A549 (cell line): Measurements from ENCODE around the gene DDX3Y.

Source experiments
- BHLHE40 ChIP-seq: IDR thresholded peaks from 2 replicates; pipeline ENCODE4 v1.6.1; 2012; ENCODE audit warnings: low read depth, low read length, inconsistent platforms
- CEBPB ChIP-seq, 2 experiments: fragments of >200 bp in 1 of 2; sonication (Bioruptor Twin) in 1 of 2; formaldehyde crosslinking in 1 of 2; IDR thresholded peaks; 2 replicates each; pipeline ENCODE4 v1.6.1; 2012 to 2016
- EP300 ChIP-seq, 2 experiments: fragments of >200 bp; sonication (Bioruptor Twin); formaldehyde crosslinking; IDR thresholded peaks; 2 replicates in 1 of 2; 3 replicates in 1 of 2; pipeline ENCODE4 v1.6.1; 2016 to 2017
- FOSL2 ChIP-seq, 2 experiments: fragments of 450-650 bp in 1 of 2; fragments of >200 bp in 1 of 2; sonication (Bioruptor Twin) in 1 of 2; formaldehyde crosslinking; IDR thresholded peaks; 2 replicates each; pipeline versions ENCODE4 v1.5.0 to v1.6.1; 2016 to 2020; ENCODE audit warnings: mild to moderate bottlenecking in 1 of 2, moderate library complexity in 1 of 2
- MAX ChIP-seq: IDR thresholded peaks from 2 replicates; pipeline ENCODE4 v1.6.1; 2012
- MYC ChIP-seq: IDR thresholded peaks from 2 replicates; pipeline ENCODE4 v1.6.1; 2012; ENCODE audit warnings: mild to moderate bottlenecking, inconsistent platforms, low read length, improper control_type of control experiment, borderline replicate concordance
- NFE2L2 ChIP-seq: fragments of 150-350 bp; conservative IDR thresholded peaks from 2 replicates; pipeline ENCODE4 v1.6.1; 2014; ENCODE audit warnings: low read length
- POLR2A ChIP-seq: IDR thresholded peaks from 2 replicates; pipeline ENCODE4 v1.6.1; 2012; ENCODE audit warnings: mild to moderate bottlenecking, low read length
- RCOR1 ChIP-seq: fragments of 150-350 bp; IDR thresholded peaks from 2 replicates; pipeline ENCODE4 v1.6.1; 2014; ENCODE audit warnings: antibody characterized with exemption, low read length, low read depth
- RFX5 ChIP-seq: fragments of 450-650 bp; IDR thresholded peaks from 2 replicates; pipeline ENCODE4 v1.7.1; 2014; ENCODE audit warnings: antibody characterized with exemption, mild to moderate bottlenecking, moderate library complexity
- RNF2 ChIP-seq: fragments of 200-600 bp; sonication (generic); IDR thresholded peaks from 2 replicates; pipeline ENCODE4 v1.6.1; 2016; ENCODE audit warnings: low read depth, mild to moderate bottlenecking, antibody characterized with exemption, moderate library complexity, borderline replicate concordance
- ZC3H11A ChIP-seq: fragments of 450-650 bp; IDR thresholded peaks from 2 replicates; pipeline ENCODE4 v1.6.1; 2014; ENCODE audit warnings: antibody characterized with exemption, mild to moderate bottlenecking
- TF ChIP-seq, protein P1 (sequence below): fragments of >200 bp; sonication (Bioruptor Twin); formaldehyde crosslinking; IDR thresholded peaks from 3 replicates; pipeline ENCODE4 v1.5.1; 2016

DNA sequence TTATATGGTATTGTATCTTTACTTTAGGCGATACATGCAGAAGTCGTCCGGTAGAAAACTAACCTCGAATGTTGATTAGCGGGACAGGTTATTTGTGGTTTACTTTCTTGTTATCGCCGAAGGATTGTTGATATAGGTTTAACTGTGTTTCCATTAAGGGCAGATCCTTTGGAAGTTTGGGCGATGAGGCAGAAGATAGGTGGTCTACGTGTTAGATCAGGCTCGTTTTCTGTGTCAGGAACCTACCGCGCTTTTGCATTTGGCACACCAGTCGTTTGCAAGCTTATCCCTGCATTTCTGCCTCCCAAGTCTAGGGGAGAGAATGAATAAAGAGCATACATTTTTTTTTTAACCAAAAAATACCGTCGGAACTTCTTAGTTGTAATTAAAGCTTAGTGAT is 1.2 kb downstream of the DDX3Y start:
- no peak for TF ChIP-seq EP300 (IDR thresholded peaks at IDR 0.05)
- TF ChIP-seq, protein P1, sequence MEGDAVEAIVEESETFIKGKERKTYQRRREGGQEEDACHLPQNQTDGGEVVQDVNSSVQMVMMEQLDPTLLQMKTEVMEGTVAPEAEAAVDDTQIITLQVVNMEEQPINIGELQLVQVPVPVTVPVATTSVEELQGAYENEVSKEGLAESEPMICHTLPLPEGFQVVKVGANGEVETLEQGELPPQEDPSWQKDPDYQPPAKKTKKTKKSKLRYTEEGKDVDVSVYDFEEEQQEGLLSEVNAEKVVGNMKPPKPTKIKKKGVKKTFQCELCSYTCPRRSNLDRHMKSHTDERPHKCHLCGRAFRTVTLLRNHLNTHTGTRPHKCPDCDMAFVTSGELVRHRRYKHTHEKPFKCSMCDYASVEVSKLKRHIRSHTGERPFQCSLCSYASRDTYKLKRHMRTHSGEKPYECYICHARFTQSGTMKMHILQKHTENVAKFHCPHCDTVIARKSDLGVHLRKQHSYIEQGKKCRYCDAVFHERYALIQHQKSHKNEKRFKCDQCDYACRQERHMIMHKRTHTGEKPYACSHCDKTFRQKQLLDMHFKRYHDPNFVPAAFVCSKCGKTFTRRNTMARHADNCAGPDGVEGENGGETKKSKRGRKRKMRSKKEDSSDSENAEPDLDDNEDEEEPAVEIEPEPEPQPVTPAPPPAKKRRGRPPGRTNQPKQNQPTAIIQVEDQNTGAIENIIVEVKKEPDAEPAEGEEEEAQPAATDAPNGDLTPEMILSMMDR: no peak
- TF ChIP-seq BHLHE40: no peak
- no peak for TF ChIP-seq POLR2A
- no peak for TF ChIP-seq ZC3H11A
- no peak for TF ChIP-seq FOSL2 (IDR thresholded peaks at IDR 0.05)
- TF ChIP-seq FOSL2 (CRISPR knock-in tag; IDR thresholded peaks at IDR 0.05): no peak
- no peak for TF ChIP-seq NFE2L2
- no peak for TF ChIP-seq CEBPB (IDR thresholded peaks at IDR 0.05)
- no peak for TF ChIP-seq RNF2
- no peak for TF ChIP-seq MAX
- no peak for TF ChIP-seq RFX5
- no peak for TF ChIP-seq RCOR1
- TF ChIP-seq MYC: no peak
